HG03060 (cell line): Measurements from ENCODE around the gene CPM.
"Not testable (repeated sequence)": the region's sequence is repeated elsewhere in the genome, so short reads cannot be mapped to it uniquely, and the experiment has no call there.

Experiments
- ATAC-seq: cut with Tn5 transposase; IDR thresholded peaks from one replicate; pipeline ENCODE4 v1.9.1; 2021; ENCODE audit warnings: low read depth, moderate number of reproducible peaks; ENCODE audit not compliant: unreplicated experiment

CPM gene

GRCh38 chr12:68855771-68856170 lies 77.2 kb downstream of the CPM start:
- no peak for ATAC-seq

- no peak for ATAC-seq
Observed at GRCh38 chr12:68855111-68855510, 77.9 kb downstream of the CPM start.

DNA sequence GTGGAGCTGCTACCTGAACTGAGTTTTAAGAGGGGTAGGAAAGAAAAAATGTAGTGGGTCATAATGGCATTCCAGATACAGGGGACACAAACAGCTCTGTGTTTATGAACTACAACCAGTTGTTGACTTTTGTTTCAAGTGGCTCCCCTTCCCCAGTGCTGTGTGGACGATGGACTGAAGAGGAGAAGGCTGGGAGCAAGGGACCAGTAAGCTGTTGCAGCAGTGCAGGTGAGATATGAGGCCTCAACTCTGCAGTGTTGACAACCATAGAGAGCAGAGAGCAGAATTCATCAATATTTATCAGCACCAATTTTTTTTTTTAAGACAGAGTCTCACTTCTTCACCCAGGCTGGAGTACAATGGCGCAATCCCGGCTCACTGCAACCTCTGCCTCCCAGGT lies 78.4 kb downstream of the CPM start:
- no peak for ATAC-seq

GRCh38 chr12:68854078-68854468 lies 78.9 kb downstream of the CPM start:
- no peak for ATAC-seq

DNA sequence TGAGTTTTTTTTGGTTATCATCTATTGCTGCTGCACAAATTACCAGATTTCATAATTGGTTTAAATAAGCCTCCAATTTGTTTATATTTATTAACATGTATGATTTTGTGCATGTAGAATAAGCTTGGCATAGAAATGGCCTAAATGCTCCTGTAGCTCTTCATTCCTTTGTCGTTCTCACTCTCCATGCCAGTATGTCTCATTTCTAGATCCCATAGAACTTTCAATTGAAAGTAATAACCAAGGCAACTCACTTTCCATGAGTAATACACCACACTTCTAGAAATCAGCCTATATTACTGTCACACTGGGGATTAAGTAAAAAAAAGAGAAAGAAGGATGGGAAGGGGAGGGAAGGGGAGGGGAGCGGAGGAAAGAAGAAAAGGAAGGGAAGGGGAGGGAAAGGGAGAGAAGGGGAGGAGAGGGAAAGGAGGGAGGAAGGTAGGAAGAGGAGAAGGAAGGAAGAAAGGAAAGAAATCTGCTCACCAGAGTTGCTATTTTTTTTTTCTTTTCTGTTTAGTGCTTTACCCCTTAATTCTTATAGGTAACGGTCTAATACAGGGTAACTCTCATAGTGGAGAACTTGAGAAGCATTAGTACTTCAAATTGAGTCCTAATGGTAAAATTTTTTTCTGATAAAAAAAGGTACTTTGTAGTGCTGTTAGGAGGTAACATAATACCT lies 79.4 kb downstream of the CPM start:
- no peak for ATAC-seq

DNA sequence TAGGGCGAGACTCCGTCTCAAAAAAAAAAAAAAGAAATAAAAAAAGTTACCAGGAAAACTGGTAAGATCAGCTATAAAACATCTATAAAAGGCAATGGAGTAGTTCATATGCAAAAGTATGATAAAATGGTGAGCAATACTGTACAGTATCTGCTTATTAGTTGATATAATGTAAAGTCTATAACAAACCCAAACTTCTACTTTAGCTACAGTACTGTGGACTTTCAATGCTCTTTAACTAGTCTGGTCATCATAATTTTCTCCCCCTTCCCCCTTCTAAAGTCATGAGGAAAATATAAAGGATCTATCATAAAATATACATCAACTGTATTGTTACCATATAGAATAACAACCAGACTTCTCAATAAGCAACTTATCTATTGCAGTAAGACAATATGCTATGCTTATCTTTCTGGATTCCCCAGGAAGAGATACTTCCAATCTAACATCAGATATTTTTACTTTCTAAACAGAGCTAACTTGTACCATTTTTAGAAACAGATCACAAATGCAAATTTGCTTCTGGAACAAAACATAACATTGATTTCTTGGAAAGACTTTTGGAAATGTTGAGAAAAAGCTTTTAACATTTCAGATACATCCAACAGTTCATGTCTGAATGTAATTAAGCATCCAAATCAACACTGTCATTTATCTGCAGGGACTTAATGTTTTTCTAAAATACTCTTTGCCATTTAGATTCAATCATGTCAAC lies 81.2 kb downstream of the CPM start:
- ATAC-seq = no peak

GRCh38 chr12:68850390-68850789 lies 82.6 kb downstream of the CPM start:
- no peak for ATAC-seq

DNA sequence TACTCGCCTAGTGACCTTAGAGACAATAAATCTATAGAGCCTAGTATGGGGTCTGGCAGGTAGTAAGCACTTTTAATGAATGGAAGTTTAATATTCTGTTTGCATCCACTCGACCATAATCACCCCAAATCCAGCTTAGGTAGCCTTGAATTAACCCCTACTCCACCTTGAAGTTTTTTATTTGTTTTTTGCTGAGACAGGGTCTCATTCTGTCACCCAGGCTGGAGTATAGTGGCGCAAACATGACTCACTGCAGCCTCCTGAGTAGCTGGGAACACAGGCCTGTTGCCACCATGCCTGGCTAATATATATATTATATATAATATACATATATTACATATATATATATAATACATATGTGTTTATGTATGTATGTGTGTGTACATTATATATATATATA lies 86.2 kb downstream of the CPM start:
- no peak for ATAC-seq

GRCh38 chr12:68844788-68845695 lies 87.9 kb downstream of the CPM start:
- ATAC-seq = no peak

DNA sequence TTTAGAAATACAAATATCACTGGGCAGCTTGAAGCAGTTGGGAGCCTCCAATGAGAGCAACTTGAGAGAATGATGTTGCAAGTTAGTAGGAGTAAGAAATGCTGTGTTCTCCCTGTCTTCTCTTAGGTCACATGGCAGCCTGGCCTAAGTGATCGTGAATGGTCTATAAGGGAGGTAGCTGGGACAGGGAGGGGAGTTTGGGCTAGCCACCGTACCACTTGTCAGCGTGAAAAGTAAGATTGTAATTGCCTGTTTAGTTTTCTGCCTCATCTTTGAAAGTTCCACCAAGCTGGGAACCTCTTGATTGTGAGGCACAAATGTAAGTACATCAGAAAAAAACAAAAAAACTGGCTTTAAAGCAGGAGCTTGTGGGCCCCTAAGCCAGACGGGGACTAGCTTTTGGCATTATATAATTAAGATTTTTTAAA lies 88.6 kb downstream of the CPM start:
- no peak for ATAC-seq

DNA sequence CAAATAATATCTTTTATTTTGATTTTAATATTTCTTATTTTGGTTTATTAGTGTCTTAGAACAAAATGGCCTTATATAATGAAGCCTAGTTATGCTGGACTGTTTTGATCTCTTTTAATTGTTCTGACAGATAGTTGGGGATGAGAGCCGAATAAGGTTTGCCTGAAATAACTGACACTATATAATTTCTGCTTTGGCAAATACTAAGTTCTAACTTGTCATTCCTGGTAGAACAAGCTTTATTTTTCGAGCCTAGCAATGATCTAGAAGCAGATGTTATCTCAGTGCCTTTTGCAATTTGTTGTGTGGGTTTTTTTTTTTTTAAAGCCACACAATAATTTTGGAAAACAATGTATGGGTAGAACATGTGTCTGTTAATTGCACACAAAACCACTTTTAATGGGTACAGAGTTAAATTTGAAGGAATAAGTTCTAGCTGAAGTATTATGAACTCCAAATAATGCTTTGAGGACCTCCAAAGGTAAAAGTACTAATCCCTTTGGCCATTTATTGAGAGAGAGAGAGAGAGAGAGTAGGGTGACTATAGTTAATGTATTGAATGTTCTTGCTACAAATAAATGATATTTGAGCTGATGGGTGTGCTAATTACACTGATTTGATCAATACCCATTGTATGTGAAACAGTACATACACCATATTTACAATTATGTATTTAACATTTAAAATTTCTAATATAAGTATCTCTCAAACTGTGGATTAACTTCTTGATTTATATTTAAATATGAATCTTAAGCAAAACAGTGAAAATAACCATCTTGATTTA lies 90.0 kb downstream of the CPM start:
- ATAC-seq = no peak

DNA sequence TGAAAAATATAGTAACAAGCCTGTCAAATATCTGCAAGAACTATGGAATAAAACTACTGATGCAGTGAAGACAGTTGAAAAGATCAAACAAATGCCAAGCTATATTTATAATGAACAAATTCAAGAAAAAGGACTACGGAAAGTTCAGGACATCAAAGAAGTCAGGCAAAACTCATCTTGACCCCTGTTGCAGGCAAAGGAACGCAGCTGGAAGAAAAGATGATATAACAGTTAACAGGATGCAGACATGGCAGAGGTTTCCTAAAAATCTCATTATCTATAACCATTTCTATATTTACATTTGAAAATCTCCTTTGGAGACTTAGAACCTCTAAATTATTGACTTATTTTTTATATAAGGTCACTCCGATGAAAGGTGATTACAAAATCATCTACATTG lies 90.8 kb downstream of the CPM start:
- no peak for ATAC-seq

DNA sequence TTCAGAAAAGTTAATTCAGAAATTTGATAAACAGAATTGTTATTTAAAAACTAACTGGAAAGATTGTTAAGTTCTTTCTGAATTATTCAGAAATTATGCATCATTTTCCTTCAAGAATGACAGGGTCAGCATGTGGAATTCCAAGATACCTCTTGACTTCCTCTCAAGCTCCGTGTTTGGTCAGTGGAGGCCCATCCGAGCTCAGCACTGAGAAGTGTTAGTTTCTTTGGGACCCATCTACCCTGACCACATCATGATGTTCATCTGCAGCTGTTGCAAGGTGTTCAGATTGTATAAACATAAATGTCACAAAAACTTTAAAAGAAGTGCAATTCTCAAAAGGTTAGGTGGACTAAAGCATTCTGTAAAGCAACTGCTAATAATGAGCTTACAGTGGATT lies 91.3 kb downstream of the CPM start:
- no peak for ATAC-seq

GRCh38 chr12:68841175-68841574 lies 91.8 kb downstream of the CPM start:
- ATAC-seq = not testable (repeated sequence)

DNA sequence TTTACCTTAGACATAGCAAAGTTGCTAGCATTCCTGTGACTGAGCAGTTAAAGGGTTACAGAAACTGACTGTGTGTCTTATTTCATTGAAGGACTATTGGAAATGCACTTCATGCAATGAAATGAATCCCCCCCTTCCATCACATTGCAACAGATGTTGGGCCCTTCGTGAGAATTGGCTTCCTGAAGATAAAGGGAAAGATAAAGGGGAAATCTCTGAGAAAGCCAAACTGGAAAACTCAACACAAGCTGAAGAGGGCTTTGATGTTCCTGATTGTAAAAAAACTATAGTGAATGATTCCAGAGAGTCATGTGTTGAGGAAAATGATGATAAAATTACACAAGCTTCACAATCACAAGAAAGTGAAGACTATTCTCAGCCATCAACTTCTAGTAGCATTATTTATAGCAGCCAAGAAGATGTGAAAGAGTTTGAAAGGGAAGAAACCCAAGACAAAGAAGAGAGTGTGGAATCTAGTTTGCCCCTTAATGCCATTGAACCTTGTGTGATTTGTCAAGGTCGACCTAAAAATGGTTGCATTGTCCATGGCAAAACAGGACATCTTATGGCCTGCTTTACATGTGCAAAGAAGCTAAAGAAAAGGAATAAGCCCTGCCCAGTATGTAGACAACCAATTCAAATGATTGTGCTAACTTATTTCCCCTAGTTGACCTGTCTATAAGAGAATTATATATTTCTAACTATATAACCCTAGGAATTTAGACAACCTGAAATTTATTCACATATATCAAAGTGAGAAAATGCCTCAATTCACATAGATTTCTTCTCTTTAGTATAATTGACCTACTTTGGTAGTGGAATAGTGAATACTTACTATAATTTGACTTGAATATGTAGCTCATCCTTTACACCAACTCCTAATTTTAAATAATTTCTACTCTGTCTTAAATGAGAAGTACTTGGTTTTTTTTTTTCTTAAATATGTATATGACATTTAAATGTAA lies 93.5 kb downstream of the CPM start:
- ATAC-seq = no peak

DNA sequence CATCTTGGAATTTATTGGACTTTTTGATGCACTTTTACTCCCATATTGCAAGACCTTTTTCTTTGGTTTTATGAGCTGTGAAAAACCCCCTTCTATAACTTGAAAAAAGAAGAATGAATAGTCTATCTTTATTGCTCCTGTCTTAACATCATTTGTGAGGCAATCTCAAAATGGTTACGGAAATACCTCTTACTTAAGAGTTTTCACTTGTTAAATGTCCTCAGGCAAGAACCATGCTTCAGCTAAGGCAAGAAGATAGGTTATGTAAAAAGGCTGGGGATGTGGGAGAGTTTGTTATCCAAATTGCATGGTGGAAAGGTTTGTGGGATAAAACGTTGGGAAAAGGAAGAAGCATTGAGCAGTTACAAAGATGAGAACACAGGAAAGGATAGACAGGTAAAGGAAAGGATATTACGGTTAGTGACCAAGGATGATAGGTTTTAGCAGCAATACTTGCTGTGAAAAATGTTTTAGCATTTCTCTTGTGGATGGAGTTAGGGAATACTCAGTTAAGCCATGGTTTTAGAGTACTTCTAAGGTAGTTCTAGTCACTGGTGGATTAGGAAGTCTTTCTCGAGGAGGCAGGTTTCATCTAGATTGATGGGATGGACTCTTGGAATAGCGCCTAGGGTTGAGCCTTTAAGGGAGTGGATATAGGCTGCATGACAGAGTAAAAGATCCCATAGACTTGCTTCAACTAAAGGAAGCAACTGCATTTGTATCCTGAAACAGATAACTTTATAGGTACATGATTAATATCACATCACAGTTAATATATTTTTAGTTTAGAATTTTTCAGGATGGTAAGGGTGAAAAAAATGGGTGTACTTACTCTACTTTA lies 94.7 kb downstream of the CPM start:
- ATAC-seq = no peak

- no peak for ATAC-seq
Observed at GRCh38 chr12:68837215-68837614, 95.8 kb downstream of the CPM start.

- no peak for ATAC-seq
Observed at GRCh38 chr12:68835333-68835908, 97.5 kb downstream of the CPM start.
